SU-DHL-6 (cell line): ENCODE data around the gene DCAF16.

Experiments used
- H2AFZ ChIP-seq: fragments of 200-600 bp; sonication (generic); 2 replicates; pipeline ENCODE4 v1.6.1; 2014; ENCODE audit warnings: low read depth, mild to moderate bottlenecking, moderate library complexity, mixed read lengths, antibody characterized with exemption, low read length; ENCODE audit not compliant: severe bottlenecking
- H3F3A ChIP-seq: fragments of 200-600 bp; shearing (Covaris generic); 2 replicates; pipeline ENCODE4 v1.6.0; 2016; ENCODE audit warnings: antibody characterized with exemption, mild to moderate bottlenecking; ENCODE audit not compliant: insufficient read depth
- H3K27ac ChIP-seq: fragments of 200-600 bp; sonication (generic); 2 replicates; pipeline ENCODE4 v1.5.1; 2016; ENCODE audit warnings: low read depth, mild to moderate bottlenecking, low read length, moderate library complexity, mixed read lengths
- H3K27me3 ChIP-seq: fragments of 200-600 bp; sonication (generic), shearing (Covaris generic); 2 replicates; pipeline ENCODE4 v1.6.0; 2014; ENCODE audit warnings: mild to moderate bottlenecking, low read length
- H3K36me3 ChIP-seq: fragments of 200-600 bp; sonication (generic); 2 replicates; pipeline ENCODE4 v1.6.1; 2014; ENCODE audit warnings: mild to moderate bottlenecking, low read length, mixed read lengths
- H3K4me2 ChIP-seq: fragments of 300-600, 200-600 bp; shearing (Covaris generic), sonication (generic); 2 replicates; pipeline ENCODE4 v1.6.0; 2014; ENCODE audit warnings: low read length, low read depth, mild to moderate bottlenecking; ENCODE audit not compliant: poor library complexity, severe bottlenecking
- H3K4me3 ChIP-seq: fragments of 200-600 bp; sonication (generic); 2 replicates; pipeline ENCODE4 v1.5.1; 2014; ENCODE audit warnings: antibody characterized with exemption, low read length, mild to moderate bottlenecking, mixed read lengths; ENCODE audit not compliant: insufficient read depth, poor library complexity, severe bottlenecking
- H3K79me2 ChIP-seq: fragments of 200-600 bp; sonication (generic); 2 replicates; pipeline ENCODE4 v1.6.1; 2014; ENCODE audit warnings: mild to moderate bottlenecking, low read length, moderate library complexity; ENCODE audit not compliant: insufficient read depth
- H3K9ac ChIP-seq: fragments of 200-600 bp; sonication (generic); 2 replicates; pipeline ENCODE4 v1.7.0; 2014; ENCODE audit warnings: mild to moderate bottlenecking, low read length
- H3K9me2 ChIP-seq: fragments of 200-600 bp; sonication (generic); replicated peaks from 2 replicates; pipeline ENCODE4 v1.6.1; 2014; ENCODE audit warnings: low read length; ENCODE audit not compliant: insufficient read depth
- H3K9me3 ChIP-seq: fragments of 200-600 bp; sonication (generic); 2 replicates; pipeline ENCODE4 v1.6.1; 2014; ENCODE audit warnings: low read length, mixed read lengths; ENCODE audit not compliant: insufficient read depth
- H4K20me1 ChIP-seq: fragments of 200-600 bp; sonication (generic); 2 replicates; pipeline ENCODE4 v1.6.1; 2014; ENCODE audit warnings: low read depth, mild to moderate bottlenecking, antibody characterized with exemption, low read length, moderate library complexity, mixed read lengths
- CTCF ChIP-seq: fragments of 200-600 bp; sonication (generic); IDR thresholded peaks from one replicate; pipeline ENCODE4 v1.5.1; 2017; ENCODE audit warnings: antibody characterized with exemption, mild to moderate bottlenecking, low read length, moderate library complexity; ENCODE audit not compliant: insufficient read depth, poor library complexity, severe bottlenecking
- EZH2phosphoT487 ChIP-seq: fragments of 200-600 bp; sonication (generic), shearing (Covaris generic); conservative IDR thresholded peaks from 2 replicates; pipeline ENCODE4 v1.6.1; 2018; ENCODE audit warnings: mild to moderate bottlenecking, antibody characterized with exemption, low read length, moderate library complexity, mixed read lengths

The DCAF16 gene

GRCh38 chr4:17810260-17811077 lies at the start of gene DCAF16, which contains the start of gene NCAPG:
Gene DCAF16 (minus strand): TSS chr4:17810757. CDS start chr4:17804141, 6,616 bp downstream.
Gene NCAPG (plus strand): TSS chr4:17810979. CDS start chr4:17811078, 99 bp downstream.
- peak within 1 kb of the TSS; percentile 96 for H3K9ac ChIP-seq
- H3K4me3 ChIP-seq = peak within 1 kb of the TSS; percentile 93
- peaks cover 49% of the 10 kb centered on the region for H3K36me3 ChIP-seq
- H3K79me2 ChIP-seq = peaks cover 94% of the 10 kb centered on the region
- H2AFZ ChIP-seq = peak within 1 kb of the TSS; percentile 46
- no peaks in the 10 kb centered on the region for H3K9me3 ChIP-seq
- H3K9me2 ChIP-seq = no peaks in the 10 kb centered on the region
- no peaks in the 10 kb centered on the region for H3K27me3 ChIP-seq
- peaks cover 57% of the 10 kb centered on the region for H4K20me1 ChIP-seq
- peak within 1 kb of the TSS; percentile 97 for H3K4me2 ChIP-seq
- H3K27ac ChIP-seq = peak within 1 kb of the TSS; percentile 89
- peaks cover 17% of the 10 kb centered on the region for H3F3A ChIP-seq
- TF ChIP-seq CTCF = no peak
- no peak for TF ChIP-seq EZH2phosphoT487

GRCh38 chr4:17859793-17860406 lies 49.3 kb upstream of the DCAF16 start:
- Histone ChIP-seq H3K27ac (no peak overlapping the region), H3K27me3 (no peaks in the 10 kb centered on the region), H3K9ac (no peak overlapping the region), H3K9me3 (no peaks in the 10 kb centered on the region), H3K4me2 (no peak overlapping the region), H3K36me3 (no peaks in the 10 kb centered on the region), H3K79me2 (no peaks in the 10 kb centered on the region), H4K20me1 (no peaks in the 10 kb centered on the region), H3F3A (no peaks in the 10 kb centered on the region), H3K4me3 (no peak overlapping the region), H3K9me2 (no peaks in the 10 kb centered on the region), H2AFZ (no peak overlapping the region)
- TF ChIP-seq EZH2phosphoT487 (no peak), CTCF (no peak)

GRCh38 chr4:17854036-17854435 lies 43.5 kb upstream of the DCAF16 start:
- TF ChIP-seq CTCF (no peak), EZH2phosphoT487 (no peak)
- no peaks in the 10 kb centered on the region for H3K79me2 ChIP-seq
- no peak overlapping the region for H2AFZ ChIP-seq

More at GRCh38 chr4:17854036-17854435, 43.5 kb upstream of the DCAF16 start:
- Histone ChIP-seq H3K9ac (no peak overlapping the region), H3F3A (0 out of 2 replicates have a peak, but pooled peaks cover 9% of the 10 kb centered on the region), H3K9me3 (no peaks in the 10 kb centered on the region), H3K4me2 (no peak overlapping the region), H3K9me2 (no peaks in the 10 kb centered on the region), H3K27me3 (no peaks in the 10 kb centered on the region), H3K36me3 (no peaks in the 10 kb centered on the region), H3K4me3 (no peak overlapping the region), H4K20me1 (no peaks in the 10 kb centered on the region), H3K27ac (no peak overlapping the region)
